ENCODE results near the gene RNF146. TPM values are rescaled to one million over a fixed set of nuclear protein-coding genes. Genes with fewer than 3 reads are reported as not detected.

Gene RNF146
- total and polyA plus RNA-seq, 9 of the 15 experiments (the other 6 are each of a cell fraction or from before 2014, with no cell fraction given) = 8.4 to 30.5 (median 17.5) TPM

DNA sequence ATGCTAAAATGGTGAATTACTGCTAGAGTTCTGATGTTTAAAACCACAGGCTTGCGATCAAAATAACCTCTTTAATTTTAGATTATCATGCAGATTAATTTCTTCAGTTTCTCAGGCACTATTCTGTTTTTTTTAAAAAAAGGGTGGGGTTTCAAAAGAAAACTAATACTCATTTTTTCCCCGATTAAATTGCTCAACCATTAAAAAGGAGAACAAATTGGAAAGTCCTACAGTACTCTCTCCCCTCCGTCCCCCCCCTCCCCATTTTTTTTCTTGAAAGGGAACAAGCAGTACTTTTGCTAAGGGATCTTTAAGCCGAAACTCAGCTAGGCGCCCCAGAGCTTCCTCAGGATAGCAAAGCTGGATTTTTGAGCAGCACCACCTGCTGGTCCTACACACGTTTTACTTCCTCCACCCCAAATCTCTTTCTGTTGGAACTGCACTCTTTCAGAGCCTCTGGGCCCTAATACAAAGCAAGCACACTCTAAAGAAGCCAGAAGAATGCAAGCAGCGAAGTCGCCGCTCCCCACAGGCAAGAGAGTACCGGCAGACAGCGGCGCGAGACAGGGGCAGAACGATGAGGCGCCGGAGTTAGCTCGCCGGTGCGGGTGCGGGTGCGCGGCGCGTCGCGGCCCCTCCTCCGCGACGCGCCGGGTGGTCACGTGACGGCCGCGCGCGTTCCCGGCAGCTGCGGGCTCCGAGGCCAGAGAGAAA, at the start of gene RNF146 (continued):
- TF ChIP-seq, protein P1, sequence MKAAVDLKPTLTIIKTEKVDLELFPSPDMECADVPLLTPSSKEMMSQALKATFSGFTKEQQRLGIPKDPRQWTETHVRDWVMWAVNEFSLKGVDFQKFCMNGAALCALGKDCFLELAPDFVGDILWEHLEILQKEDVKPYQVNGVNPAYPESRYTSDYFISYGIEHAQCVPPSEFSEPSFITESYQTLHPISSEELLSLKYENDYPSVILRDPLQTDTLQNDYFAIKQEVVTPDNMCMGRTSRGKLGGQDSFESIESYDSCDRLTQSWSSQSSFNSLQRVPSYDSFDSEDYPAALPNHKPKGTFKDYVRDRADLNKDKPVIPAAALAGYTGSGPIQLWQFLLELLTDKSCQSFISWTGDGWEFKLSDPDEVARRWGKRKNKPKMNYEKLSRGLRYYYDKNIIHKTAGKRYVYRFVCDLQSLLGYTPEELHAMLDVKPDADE (conservative IDR thresholded peaks at IDR 0.05; ENCODE audit: control insufficient read depth, low read depth, low read length) = peak; percentile 29; the same call in 1 of the 2 replicates
- no peak for TF ChIP-seq ZNF3 (CRISPR knock-in tag; IDR thresholded peaks at IDR 0.05)
- TF ChIP-seq CAMTA2 (CRISPR knock-in tag; conservative IDR thresholded peaks at IDR 0.05) = no peak
- TF ChIP-seq, protein P2, sequence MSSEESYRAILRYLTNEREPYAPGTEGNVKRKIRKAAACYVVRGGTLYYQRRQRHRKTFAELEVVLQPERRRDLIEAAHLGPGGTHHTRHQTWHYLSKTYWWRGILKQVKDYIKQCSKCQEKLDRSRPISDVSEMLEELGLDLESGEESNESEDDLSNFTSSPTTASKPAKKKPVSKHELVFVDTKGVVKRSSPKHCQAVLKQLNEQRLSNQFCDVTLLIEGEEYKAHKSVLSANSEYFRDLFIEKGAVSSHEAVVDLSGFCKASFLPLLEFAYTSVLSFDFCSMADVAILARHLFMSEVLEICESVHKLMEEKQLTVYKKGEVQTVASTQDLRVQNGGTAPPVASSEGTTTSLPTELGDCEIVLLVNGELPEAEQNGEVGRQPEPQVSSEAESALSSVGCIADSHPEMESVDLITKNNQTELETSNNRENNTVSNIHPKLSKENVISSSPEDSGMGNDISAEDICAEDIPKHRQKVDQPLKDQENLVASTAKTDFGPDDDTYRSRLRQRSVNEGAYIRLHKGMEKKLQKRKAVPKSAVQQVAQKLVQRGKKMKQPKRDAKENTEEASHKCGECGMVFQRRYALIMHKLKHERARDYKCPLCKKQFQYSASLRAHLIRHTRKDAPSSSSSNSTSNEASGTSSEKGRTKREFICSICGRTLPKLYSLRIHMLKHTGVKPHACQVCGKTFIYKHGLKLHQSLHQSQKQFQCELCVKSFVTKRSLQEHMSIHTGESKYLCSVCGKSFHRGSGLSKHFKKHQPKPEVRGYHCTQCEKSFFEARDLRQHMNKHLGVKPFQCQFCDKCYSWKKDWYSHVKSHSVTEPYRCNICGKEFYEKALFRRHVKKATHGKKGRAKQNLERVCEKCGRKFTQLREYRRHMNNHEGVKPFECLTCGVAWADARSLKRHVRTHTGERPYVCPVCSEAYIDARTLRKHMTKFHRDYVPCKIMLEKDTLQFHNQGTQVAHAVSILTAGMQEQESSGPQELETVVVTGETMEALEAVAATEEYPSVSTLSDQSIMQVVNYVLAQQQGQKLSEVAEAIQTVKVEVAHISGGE (CRISPR knock-in tag; IDR thresholded peaks at IDR 0.05) = peak in 1 of 3 experiments; percentile 52; a peak in 1 of 6 replicates
- no peak for TF ChIP-seq TAF15 (IDR thresholded peaks at IDR 0.05; ENCODE audit: low read depth, low read length)
- TF ChIP-seq KLF10 (CRISPR knock-in tag; IDR thresholded peaks at IDR 0.05) = no peak
- no peak for TF ChIP-seq KLF6 (CRISPR knock-in tag; IDR thresholded peaks at IDR 0.05; ENCODE audit: borderline replicate concordance)
- no peak for TF ChIP-seq FOXJ3 (CRISPR knock-in tag; IDR thresholded peaks at IDR 0.05)
- TF ChIP-seq PPARD (CRISPR knock-in tag; IDR thresholded peaks at IDR 0.05) = no peak
- peak; percentile 64; the same call in 1 of the 2 replicates for TF ChIP-seq ZNF644 (tag; IDR thresholded peaks at IDR 0.05; ENCODE audit: low read depth)
- no peak for TF ChIP-seq RBM39 (optimal IDR thresholded peaks at IDR 0.05; ENCODE audit: low read depth, low read length)
- no peak for TF ChIP-seq HNRNPK (IDR thresholded peaks at IDR 0.05; ENCODE audit: low read depth, low read length, poor library complexity, severe bottlenecking)
- TF ChIP-seq, protein P3, sequence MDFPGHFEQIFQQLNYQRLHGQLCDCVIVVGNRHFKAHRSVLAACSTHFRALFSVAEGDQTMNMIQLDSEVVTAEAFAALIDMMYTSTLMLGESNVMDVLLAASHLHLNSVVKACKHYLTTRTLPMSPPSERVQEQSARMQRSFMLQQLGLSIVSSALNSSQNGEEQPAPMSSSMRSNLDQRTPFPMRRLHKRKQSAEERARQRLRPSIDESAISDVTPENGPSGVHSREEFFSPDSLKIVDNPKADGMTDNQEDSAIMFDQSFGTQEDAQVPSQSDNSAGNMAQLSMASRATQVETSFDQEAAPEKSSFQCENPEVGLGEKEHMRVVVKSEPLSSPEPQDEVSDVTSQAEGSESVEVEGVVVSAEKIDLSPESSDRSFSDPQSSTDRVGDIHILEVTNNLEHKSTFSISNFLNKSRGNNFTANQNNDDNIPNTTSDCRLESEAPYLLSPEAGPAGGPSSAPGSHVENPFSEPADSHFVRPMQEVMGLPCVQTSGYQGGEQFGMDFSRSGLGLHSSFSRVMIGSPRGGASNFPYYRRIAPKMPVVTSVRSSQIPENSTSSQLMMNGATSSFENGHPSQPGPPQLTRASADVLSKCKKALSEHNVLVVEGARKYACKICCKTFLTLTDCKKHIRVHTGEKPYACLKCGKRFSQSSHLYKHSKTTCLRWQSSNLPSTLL (IDR thresholded peaks at IDR 0.05) = no peak
- no peak for TF ChIP-seq SRSF3 (IDR thresholded peaks at IDR 0.05; ENCODE audit: insufficient read depth, low read length)
- TF ChIP-seq KDM5B (IDR thresholded peaks at IDR 0.05; ENCODE audit: insufficient replicate concordance, low read depth, low read length) = no peak
- TF ChIP-seq, protein P4, sequence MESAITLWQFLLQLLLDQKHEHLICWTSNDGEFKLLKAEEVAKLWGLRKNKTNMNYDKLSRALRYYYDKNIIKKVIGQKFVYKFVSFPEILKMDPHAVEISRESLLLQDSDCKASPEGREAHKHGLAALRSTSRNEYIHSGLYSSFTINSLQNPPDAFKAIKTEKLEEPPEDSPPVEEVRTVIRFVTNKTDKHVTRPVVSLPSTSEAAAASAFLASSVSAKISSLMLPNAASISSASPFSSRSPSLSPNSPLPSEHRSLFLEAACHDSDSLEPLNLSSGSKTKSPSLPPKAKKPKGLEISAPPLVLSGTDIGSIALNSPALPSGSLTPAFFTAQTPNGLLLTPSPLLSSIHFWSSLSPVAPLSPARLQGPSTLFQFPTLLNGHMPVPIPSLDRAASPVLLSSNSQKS (CRISPR knock-in tag; IDR thresholded peaks at IDR 0.05) = no peak
- 0 out of 2 replicates have a peak, but pooled peaks have one; percentile 56 for TF ChIP-seq POLR2AphosphoS5 (IDR thresholded peaks at IDR 0.05; ENCODE audit: control insufficient read depth, insufficient read depth, low read depth, low read length)
- no peak for TF ChIP-seq HLTF (IDR thresholded peaks at IDR 0.05)
- TF ChIP-seq SREBF2 (CRISPR knock-in tag; IDR thresholded peaks at IDR 0.05) = no peak
- TF ChIP-seq EHMT2 (IDR thresholded peaks at IDR 0.05) = peak; percentile 59
